Esophagus (tissue), 2 donors: ENCODE data around the gene CLEC2L. TPM values are rescaled to one million over a fixed set of nuclear protein-coding genes. Genes with fewer than 3 reads are reported as not detected.

ENCODE experiments used
- H3K27ac ChIP-seq, 2 donors: one replicate each; pipeline ENCODE4 v1.5.1; 2013; ENCODE audit warnings: low read depth in 2 of 2, mild to moderate bottlenecking in 2 of 2, inconsistent platforms in 1 of 2, low read length in 1 of 2, moderate library complexity in 1 of 2
- H3K27me3 ChIP-seq, 2 donors: one replicate each; pipeline ENCODE4 v1.6.1; 2013; ENCODE audit warnings: low read length in 2 of 2, control low read depth in 1 of 2, mild to moderate bottlenecking in 1 of 2; ENCODE audit not compliant: insufficient read depth in 2 of 2, control insufficient read depth in 1 of 2
- H3K36me3 ChIP-seq, 2 donors: one replicate each; pipeline ENCODE4 v1.6.1; 2013; ENCODE audit warnings: low read length in 1 of 2; ENCODE audit not compliant: control insufficient read depth in 2 of 2, insufficient read depth in 2 of 2
- H3K4me1 ChIP-seq, 2 donors: one replicate each; pipeline ENCODE4 v1.6.1; 2013; ENCODE audit warnings: low read length in 1 of 2; ENCODE audit not compliant: control insufficient read depth in 2 of 2, insufficient read depth in 2 of 2
- H3K4me3 ChIP-seq, 2 donors: one replicate each; pipeline ENCODE4 v1.5.1; 2013; ENCODE audit warnings: low read length in 2 of 2, mild to moderate bottlenecking in 2 of 2, low read depth in 1 of 2, moderate library complexity in 1 of 2
- H3K9me3 ChIP-seq, 2 donors: one replicate each; pipeline ENCODE4 v1.6.1; 2013; ENCODE audit warnings: mild to moderate bottlenecking in 2 of 2, low read depth in 1 of 2, low read length in 1 of 2, moderate library complexity in 1 of 2; ENCODE audit not compliant: control insufficient read depth in 2 of 2, insufficient read depth in 1 of 2
- WGBS, 2 donors: extraction: QIAGEN DNeasy Blood & Tissue Kit; methylation state at CpG; one replicate each; pipeline ENCODE4 v1.1.7; 2013; 5-methylcytosine and 5-hydroxymethylcytosine counted together
- polyA plus RNA-seq, 2 donors: library from polyadenylated mRNA; stranded (reverse); fragments of 200-250 nt; gene quantifications; one replicate each; pipeline ENCODE4 v1.2.3, GENCODE V29; 2013
- donor health status: healthy with polysubstance abuse.
- donor health status: Bipolar disorder and iron deficiency.

CLEC2L gene
- polyA plus RNA-seq, 2 donors: 0.04 TPM; not detected in 1

DNA sequence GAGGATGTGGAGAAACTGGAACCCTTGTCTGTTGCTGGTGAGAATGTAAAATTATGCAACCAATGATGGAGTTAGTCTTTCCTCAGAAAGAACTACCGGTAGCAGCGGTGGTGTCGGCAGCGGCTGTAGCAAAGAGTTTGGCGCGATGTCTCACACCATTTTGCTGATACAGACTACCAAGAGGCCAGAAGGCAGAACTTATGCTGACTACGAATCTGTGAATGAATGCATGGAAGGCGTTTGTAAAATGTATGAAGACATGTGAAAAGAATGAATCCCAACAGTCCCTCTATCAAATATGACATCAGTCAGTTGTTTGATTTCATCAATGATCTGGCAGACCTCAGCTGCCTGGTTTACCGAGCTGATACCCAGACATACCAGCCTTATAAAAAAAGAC lies 10.6 kb downstream of the CLEC2L start:
- H3K27ac ChIP-seq: no peak overlapping the region
- H3K27me3 ChIP-seq: no peaks in the 10 kb centered on the region
- H3K4me3 ChIP-seq: no peak overlapping the region
- H3K36me3 ChIP-seq: no peaks in the 10 kb centered on the region
- 91 to 92% methylated on average over 9 of the region's 9 CpGs for WGBS, 2 donors
- no peaks in the 10 kb centered on the region for H3K4me1 ChIP-seq
- no peaks in the 10 kb centered on the region for H3K9me3 ChIP-seq

GRCh38 chr7:139534966-139535651 lies 11.6 kb downstream of the CLEC2L start:
- no peak overlapping the region for H3K27ac ChIP-seq
- WGBS, 2 donors: 66 to 75% methylated on average over 7 of the region's 7 CpGs
- no peaks in the 10 kb centered on the region for H3K27me3 ChIP-seq
- peaks cover 2% of the 10 kb centered on the region in 2 donors for H3K4me1 ChIP-seq
- H3K9me3 ChIP-seq: no peaks in the 10 kb centered on the region
- no peak overlapping the region for H3K4me3 ChIP-seq
- no peaks in the 10 kb centered on the region for H3K36me3 ChIP-seq

- Histone ChIP-seq H3K27me3 (no peaks in the 10 kb centered on the region), H3K4me3 (no peak overlapping the region), H3K4me1 (peaks cover 2 to 5% of the 10 kb centered on the region in 2 donors), H3K27ac (no peak overlapping the region), H3K36me3 (no peaks in the 10 kb centered on the region), H3K9me3 (no peaks in the 10 kb centered on the region)
- 96 to 97% methylated on average over 8 of the region's 8 CpGs for WGBS, 2 donors
Measured at GRCh38 chr7:139536152-139536551, 12.7 kb downstream of the CLEC2L start.

DNA sequence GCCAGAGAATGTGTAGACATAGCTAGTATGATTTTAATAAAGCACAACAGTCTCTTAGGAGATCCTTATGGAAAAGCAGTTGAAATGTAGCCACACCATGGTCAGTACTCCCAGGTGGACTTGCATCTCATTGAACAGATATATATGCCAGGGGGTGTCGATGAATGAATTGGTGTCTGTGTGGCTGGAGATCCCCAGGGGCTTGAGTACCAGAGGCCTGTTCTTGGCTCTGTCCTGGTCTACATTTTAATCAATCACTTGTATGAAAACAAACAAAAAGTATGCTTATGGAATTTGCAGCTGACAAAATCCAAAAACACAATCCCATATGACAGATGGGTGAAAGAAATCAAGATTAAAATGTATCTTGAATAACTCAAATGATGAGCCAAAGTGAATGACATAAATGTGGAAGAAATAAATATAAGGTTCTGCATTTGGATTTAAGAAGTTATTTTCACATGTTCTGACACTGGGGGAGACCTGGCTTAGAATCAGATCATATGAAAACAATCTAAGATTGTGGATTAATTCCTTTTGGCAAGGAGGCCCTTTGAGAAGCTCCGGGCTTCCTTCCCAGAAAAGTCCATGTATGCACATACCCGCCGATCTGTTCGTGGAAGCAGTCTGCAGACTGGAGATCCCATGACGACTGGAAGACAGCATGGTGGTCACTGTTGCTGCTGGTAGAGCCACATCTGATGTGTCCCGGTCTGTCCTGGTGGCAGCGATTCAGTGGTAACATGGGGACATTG lies 15.6 kb downstream of the CLEC2L start:
- no peaks in the 10 kb centered on the region for H3K36me3 ChIP-seq
- 57 to 64% methylated on average over 8 of the region's 8 CpGs for WGBS, 2 donors
- H3K4me3 ChIP-seq: no peak overlapping the region
- no peaks in the 10 kb centered on the region for H3K9me3 ChIP-seq
- no peak overlapping the region for H3K27ac ChIP-seq
- peaks cover 4 to 5% of the 10 kb centered on the region in 2 donors for H3K4me1 ChIP-seq
- H3K27me3 ChIP-seq: no peaks in the 10 kb centered on the region

DNA sequence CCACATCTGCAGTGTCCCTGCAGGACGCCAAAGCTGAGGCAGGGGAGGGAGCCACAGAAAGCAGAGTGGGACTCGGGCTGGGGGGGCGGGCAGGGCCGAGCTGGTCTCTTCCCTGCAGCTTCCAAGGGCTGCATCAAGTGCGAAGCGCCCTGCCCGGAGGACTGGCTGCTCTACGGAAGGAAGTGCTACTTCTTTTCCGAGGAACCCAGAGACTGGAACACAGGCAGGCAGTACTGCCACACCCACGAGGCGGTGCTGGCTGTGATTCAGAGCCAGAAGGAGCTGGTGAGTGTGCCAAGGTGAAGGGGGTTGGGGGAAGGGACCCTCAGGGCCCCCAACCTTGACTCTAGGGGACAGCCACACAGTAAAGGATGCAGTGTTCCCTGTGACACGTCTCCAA lies 16.7 kb downstream of the CLEC2L start:
- Histone ChIP-seq H3K4me3 (no peak overlapping the region), H3K4me1 (peaks cover 4 to 5% of the 10 kb centered on the region in 2 donors), H3K36me3 (no peaks in the 10 kb centered on the region), H3K27ac (no peak overlapping the region), H3K27me3 (no peaks in the 10 kb centered on the region), H3K9me3 (no peaks in the 10 kb centered on the region)
- WGBS, 2 donors: 44 to 58% methylated on average over 12 of the region's 12 CpGs

DNA sequence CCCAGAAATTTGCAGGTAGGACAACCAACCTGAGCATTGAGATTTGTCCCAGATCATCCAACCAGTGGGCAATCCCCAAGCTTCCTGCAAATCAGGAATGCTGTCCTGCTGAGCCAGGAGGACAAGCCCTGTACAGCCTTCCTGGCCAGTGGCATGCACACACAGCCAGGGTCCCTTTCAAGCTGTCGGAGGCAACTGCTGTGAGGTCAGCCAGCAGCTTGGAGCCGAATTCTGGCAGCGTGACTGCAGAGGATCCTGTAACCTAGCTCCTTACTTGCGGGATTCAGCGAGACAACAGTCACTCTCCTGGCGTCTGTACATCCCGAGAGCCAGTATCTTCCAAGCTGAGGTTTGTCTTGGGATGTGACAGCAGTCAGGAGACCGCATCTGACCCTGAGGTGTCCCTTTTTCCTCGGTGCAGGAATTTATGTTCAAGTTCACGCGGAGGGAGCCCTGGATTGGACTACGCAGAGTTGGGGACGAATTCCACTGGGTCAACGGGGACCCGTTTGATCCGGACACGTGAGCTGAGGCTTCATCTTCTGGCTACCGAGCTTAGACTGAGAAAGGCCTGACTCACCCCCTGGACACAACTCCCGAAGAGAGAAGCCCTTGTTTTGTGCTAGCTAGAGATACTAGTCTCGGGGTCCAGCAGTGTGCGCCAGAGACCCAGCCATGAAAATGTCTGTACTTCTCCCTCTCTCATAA lies 18.3 kb downstream of the CLEC2L start:
- Histone ChIP-seq H3K36me3 (no peaks in the 10 kb centered on the region), H3K4me3 (no peak overlapping the region), H3K4me1 (peaks cover 4 to 5% of the 10 kb centered on the region in 2 donors), H3K27me3 (no peaks in the 10 kb centered on the region), H3K9me3 (no peaks in the 10 kb centered on the region), H3K27ac (no peak overlapping the region)
- 66 to 71% methylated on average over 21 of the region's 21 CpGs for WGBS, 2 donors

DNA sequence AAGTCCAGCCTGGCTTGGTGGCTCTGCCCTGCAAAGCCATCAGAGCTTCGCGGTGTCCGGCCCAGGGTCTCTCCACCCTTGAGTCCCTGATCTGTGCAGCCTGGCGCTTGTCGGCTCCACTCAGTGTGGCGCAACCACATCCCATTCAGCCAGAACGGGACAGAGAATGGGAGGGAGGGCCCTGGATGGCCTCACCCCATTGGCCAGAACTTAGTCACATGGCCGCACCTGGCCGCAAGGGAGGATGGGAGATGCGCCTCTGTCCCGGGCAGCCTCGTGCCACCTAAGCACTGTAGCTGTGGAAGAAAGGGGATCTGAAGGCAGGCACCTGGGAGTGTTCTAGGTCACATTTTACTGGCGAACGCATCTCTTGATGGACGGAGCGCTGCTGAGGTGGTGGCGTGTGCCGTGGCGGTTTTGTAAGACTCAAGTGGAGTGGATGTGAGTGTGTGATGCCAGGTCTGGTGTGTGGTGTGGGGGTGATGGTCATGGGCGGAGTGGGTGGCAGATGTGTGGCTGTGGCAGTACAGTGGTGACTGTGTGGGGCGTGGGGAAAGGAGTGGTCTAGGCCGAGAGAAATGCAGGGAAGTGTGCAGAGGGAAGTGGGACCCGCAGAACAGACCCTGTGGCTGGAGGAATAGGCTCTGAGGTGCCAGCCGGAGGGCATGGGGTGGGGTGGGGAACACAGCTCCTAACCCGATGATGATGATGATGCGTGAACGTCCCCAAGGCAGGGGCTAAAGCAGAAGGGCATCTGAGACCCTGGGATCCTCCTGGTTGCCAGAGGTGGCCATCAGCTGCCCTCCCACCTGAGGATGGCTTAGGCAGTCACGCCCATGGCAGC lies 19.0 kb downstream of the CLEC2L start:
- no peaks in the 10 kb centered on the region for H3K27me3 ChIP-seq
- H3K36me3 ChIP-seq: no peaks in the 10 kb centered on the region
- no peak overlapping the region for H3K4me3 ChIP-seq
- H3K4me1 ChIP-seq: peaks cover 4 to 5% of the 10 kb centered on the region in 2 donors
- H3K27ac ChIP-seq: no peak overlapping the region
- WGBS, 2 donors: 91% methylated on average over 28 of the region's 28 CpGs
- H3K9me3 ChIP-seq: peaks cover 0 to 3% of the 10 kb centered on the region in 2 donors

GRCh38 chr7:139543801-139544603 lies 20.5 kb downstream of the CLEC2L start:
- H3K4me3 ChIP-seq: no peak overlapping the region
- WGBS, 2 donors: 83 to 87% methylated on average over 18 of the region's 18 CpGs
- H3K27me3 ChIP-seq: no peaks in the 10 kb centered on the region
- no peaks in the 10 kb centered on the region for H3K36me3 ChIP-seq
- H3K9me3 ChIP-seq: peaks cover 0 to 3% of the 10 kb centered on the region in 2 donors
- no peak overlapping the region for H3K27ac ChIP-seq
- peaks cover 4 to 5% of the 10 kb centered on the region in 2 donors for H3K4me1 ChIP-seq
